Stimulated activated CD4-positive, alpha-beta T cell treated with anti-CD3 and anti-CD28 coated beads, Interleukin-15, amount 100 ng/mL, for 1 hour (primary cell): ENCODE data around the gene GRB2.
A peak's percentile ranks its signal among the peaks of the same experiment; 100 is the strongest.
"Not testable (repeated sequence)": the region's sequence is repeated elsewhere in the genome, so short reads cannot be mapped to it uniquely, and the experiment has no call there.

Experiments used
- DNase-seq, 2 donors: peaks; one replicate each; pipeline ENCODE4 v3.0.0-alpha.2; 2020; ENCODE audit warnings: low read depth in 1 of 2, low spot score in 1 of 2

The GRB2 gene

GRCh38 chr17:75321506-75321905, 84.0 kb downstream of the GRB2 start:
- DNase-seq, result no peak

GRCh38 chr17:75319904-75320691, 85.4 kb downstream of the GRB2 start:
- no peak for DNase-seq

- no peak for DNase-seq
These were observed 86.8 kb downstream of the GRB2 start for GRCh38 chr17:75318615-75319222.

- DNase-seq, result no peak
These were observed 87.3 kb downstream of the GRB2 start for GRCh38 chr17:75318211-75318610.

- no peak for DNase-seq
These were observed 87.8 kb downstream of the GRB2 start for GRCh38 chr17:75317671-75318070.

GRCh38 chr17:75316253-75316652, 89.2 kb downstream of the GRB2 start:
- DNase-seq, result no peak

GRCh38 chr17:75315541-75316243, 89.8 kb downstream of the GRB2 start:
- DNase-seq, result no peak

GRCh38 chr17:75313941-75314551, 91.4 kb downstream of the GRB2 start:
- no peak for DNase-seq

GRCh38 chr17:75308732-75309629, 96.5 kb downstream of the GRB2 start:
- DNase-seq, result no peak

GRCh38 chr17:75307957-75308731, 97.3 kb downstream of the GRB2 start:
- DNase-seq, result no peak

- no peak for DNase-seq
These were observed 103.8 kb downstream of the GRB2 start for GRCh38 chr17:75301502-75302206.

- no peak for DNase-seq
These were observed 104.4 kb downstream of the GRB2 start for GRCh38 chr17:75301049-75301448.

GRCh38 chr17:75300280-75300679, 105.2 kb downstream of the GRB2 start:
- DNase-seq, result no peak

- DNase-seq, result no peak
These were observed 110.0 kb downstream of the GRB2 start for GRCh38 chr17:75295201-75296158.

GRCh38 chr17:75292810-75293448, 112.5 kb downstream of the GRB2 start:
- not testable (repeated sequence) for DNase-seq

- DNase-seq, result peak; percentile 23 to 50
These were observed 115.6 kb downstream of the GRB2 start for GRCh38 chr17:75289832-75290337.

- DNase-seq, result peak; percentile 87 to 92
These were observed 116.2 kb downstream of the GRB2 start, which contains the start of gene SLC25A19 for GRCh38 chr17:75289115-75289831. Gene SLC25A19, minus strand, starts transcription at chr17:75289433. Its CDS starts 2,669 bp downstream, at chr17:75286764.
